SH-SY5Y (cell line): ENCODE results near the gene B3GALT4.

ENCODE experiments used
- GATA2 ChIP-seq: IDR thresholded peaks from 2 replicates; pipeline ENCODE4 v1.6.1; 2011; ENCODE audit warnings: mild to moderate bottlenecking, low read depth, low read length
- GATA3 ChIP-seq: IDR thresholded peaks from 2 replicates; pipeline ENCODE4 v1.6.1; 2011; ENCODE audit warnings: low read depth, mild to moderate bottlenecking, low read length, moderate library complexity

DNA sequence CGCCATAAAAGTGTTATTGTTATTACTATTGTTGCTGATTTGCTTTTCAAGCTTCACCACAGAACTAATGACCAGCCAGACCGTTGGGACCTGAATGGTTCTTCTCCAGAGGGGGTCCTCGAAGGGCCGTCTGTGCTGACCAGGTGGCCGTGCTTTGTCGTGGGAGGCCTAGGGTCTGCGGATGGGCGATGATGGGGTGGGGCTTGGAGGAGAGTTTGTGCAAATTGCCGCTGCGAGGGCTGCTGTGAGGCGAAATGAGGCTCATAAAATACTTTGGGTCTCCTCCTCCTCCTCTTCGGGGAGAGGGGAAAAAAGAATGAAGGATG lies 46.7 kb downstream of the B3GALT4 start:
- TF ChIP-seq GATA2, result no peak
- no peak for TF ChIP-seq GATA3
